Ascending aorta (tissue), 2 donors: ENCODE data around the gene VILL. TPM values are rescaled to one million over a fixed set of nuclear protein-coding genes. Genes with fewer than 3 reads are reported as not detected.
"Not testable (repeated sequence)": the region's sequence is repeated elsewhere in the genome, so short reads cannot be mapped to it uniquely, and the experiment has no call there.

ENCODE experiments used
- DNase-seq, 2 donors: peaks; one replicate each; pipeline ENCODE4 v3.0.0-alpha.2; 2019; ENCODE audit warnings: low spot score in 2 of 2
- H3K27ac ChIP-seq, 2 donors: fragments of 200-600 bp; sonication (generic); one replicate each; pipeline ENCODE4 v1.5.1; 2016 to 2017; ENCODE audit warnings: mild to moderate bottlenecking in 1 of 2
- H3K27me3 ChIP-seq: fragments of 200-600 bp; sonication (generic); one replicate; pipeline ENCODE4 v1.5.1; 2017
- H3K36me3 ChIP-seq, 2 donors: fragments of 200-600 bp; sonication (generic); one replicate each; pipeline ENCODE4 v1.5.1; 2016
- H3K4me1 ChIP-seq, 2 donors: fragments of 200-600 bp; sonication (generic); one replicate each; pipeline ENCODE4 v1.5.1; 2016 to 2017; ENCODE audit warnings: mild to moderate bottlenecking in 1 of 2
- H3K4me3 ChIP-seq, 2 donors: fragments of 200-600 bp; sonication (generic); one replicate each; pipeline ENCODE4 v1.5.1; 2016 to 2017; ENCODE audit warnings: mild to moderate bottlenecking in 1 of 2
- H3K9me3 ChIP-seq, 2 donors: fragments of 200-600 bp; sonication (generic); one replicate each; pipeline ENCODE4 v1.5.1; 2016
- CTCF ChIP-seq, 3 experiments: fragments of 200-600 bp in 2 of 3; fragments of 450-650 bp in 1 of 3; sonication (generic) in 2 of 3; IDR thresholded peaks; one replicate each; pipeline ENCODE4 v1.5.1; 2016 to 2019; ENCODE audit warnings: antibody characterized with exemption in 3 of 3, mild to moderate bottlenecking in 1 of 3, moderate library complexity in 1 of 3
- intact Hi-C: fragments of 100-400 bp; cut with DNase I; formaldehyde crosslinking; loops from one replicate; pipeline ENCODE4 v1.15.1; 2023
- total RNA-seq: library from RNA; depleted of rRNA; stranded (reverse); fragments of >200 nt; gene quantifications from one replicate; pipeline ENCODE4 v1.1.0, GENCODE V29; 2016

Gene VILL
- total RNA-seq, 1 donor from 2014 or later: 6.3 TPM

GRCh38 chr3:38049358-38050126 is 59.0 kb downstream of the VILL start:
- no peaks in the 10 kb centered on the region for H3K4me1 ChIP-seq
- no peaks in the 10 kb centered on the region for H3K27me3 ChIP-seq
- intact Hi-C loops: no loop called here
- H3K4me3 ChIP-seq: no peak overlapping the region
- H3K9me3 ChIP-seq: no peaks in the 10 kb centered on the region
- no peak for DNase-seq
- H3K27ac ChIP-seq: no peak overlapping the region
- H3K36me3 ChIP-seq: no peaks in the 10 kb centered on the region
- TF ChIP-seq CTCF (IDR thresholded peaks at IDR 0.05): no peak

- Histone ChIP-seq H3K4me1 (no peaks in the 10 kb centered on the region), H3K9me3 (no peaks in the 10 kb centered on the region), H3K4me3 (no peak overlapping the region), H3K27ac (no peak overlapping the region), H3K36me3 (no peaks in the 10 kb centered on the region), H3K27me3 (no peaks in the 10 kb centered on the region)
- DNase-seq: no peak
- no peak for TF ChIP-seq CTCF (IDR thresholded peaks at IDR 0.05)
- intact Hi-C loops: no loop called here
These were observed 60.5 kb downstream of the VILL start for GRCh38 chr3:38051131-38051530.

GRCh38 chr3:38053286-38053685 is 62.7 kb downstream of the VILL start:
- not testable (repeated sequence) for H3K4me1 ChIP-seq

GRCh38 chr3:38053813-38054498 is 63.4 kb downstream of the VILL start:
- H3K27ac ChIP-seq, H3K4me1 ChIP-seq, H3K4me3 ChIP-seq, H3K27me3 ChIP-seq, H3K36me3 ChIP-seq, intact Hi-C loops, DNase-seq, H3K9me3 ChIP-seq: not testable (repeated sequence)

More at GRCh38 chr3:38053286-38053685, 62.7 kb downstream of the VILL start:
- H3K9me3 ChIP-seq, H3K36me3 ChIP-seq, H3K27me3 ChIP-seq, intact Hi-C loops, DNase-seq, H3K27ac ChIP-seq, H3K4me3 ChIP-seq: not testable (repeated sequence)

GRCh38 chr3:38054499-38055001 is 64.0 kb downstream of the VILL start:
- Histone ChIP-seq H3K4me3 (no peak overlapping the region), H3K4me1 (no peaks in the 10 kb centered on the region), H3K27me3 (no peaks in the 10 kb centered on the region), H3K27ac (no peak overlapping the region), H3K9me3 (no peaks in the 10 kb centered on the region), H3K36me3 (no peaks in the 10 kb centered on the region)
- intact Hi-C loops: no loop called here
- TF ChIP-seq CTCF (IDR thresholded peaks at IDR 0.05): no peak
- DNase-seq: no peak

Other genes with a start within 250 kb of the VILL start
- gene CTDSPL, start 128.9 kb upstream of the VILL start, total RNA-seq: 80.9 TPM
- gene PLCD1, start 38.9 kb downstream of the VILL start, total RNA-seq: 167 TPM
- 0.11 TPM for gene DLEC1, start 48.4 kb downstream of the VILL start, total RNA-seq
- gene ACAA1, start 146.3 kb downstream of the VILL start, total RNA-seq: 52.6 TPM
- gene MYD88, start 147.9 kb downstream of the VILL start, total RNA-seq: 38.8 TPM
- 13.3 TPM for gene OXSR1, start 174.8 kb downstream of the VILL start, total RNA-seq